GM18526 (cell line): ENCODE measurements around the gene CHI3L2.

Experiments
- POLR2A ChIP-seq: IDR thresholded peaks from 3 replicates; pipeline ENCODE4 v1.6.1; 2011; ENCODE audit not compliant: insufficient read length; ENCODE audit errors: extremely low read depth

The CHI3L2 gene

GRCh38 chr1:111283838-111284237 is 56.3 kb downstream of the CHI3L2 start:
- no peak for TF ChIP-seq POLR2A

GRCh38 chr1:111285879-111286278 is 58.4 kb downstream of the CHI3L2 start:
- TF ChIP-seq POLR2A, result no peak

GRCh38 chr1:111286912-111287311 is 59.4 kb downstream of the CHI3L2 start:
- no peak for TF ChIP-seq POLR2A

GRCh38 chr1:111289371-111289770 is 61.9 kb downstream of the CHI3L2 start:
- TF ChIP-seq POLR2A, result no peak

DNA sequence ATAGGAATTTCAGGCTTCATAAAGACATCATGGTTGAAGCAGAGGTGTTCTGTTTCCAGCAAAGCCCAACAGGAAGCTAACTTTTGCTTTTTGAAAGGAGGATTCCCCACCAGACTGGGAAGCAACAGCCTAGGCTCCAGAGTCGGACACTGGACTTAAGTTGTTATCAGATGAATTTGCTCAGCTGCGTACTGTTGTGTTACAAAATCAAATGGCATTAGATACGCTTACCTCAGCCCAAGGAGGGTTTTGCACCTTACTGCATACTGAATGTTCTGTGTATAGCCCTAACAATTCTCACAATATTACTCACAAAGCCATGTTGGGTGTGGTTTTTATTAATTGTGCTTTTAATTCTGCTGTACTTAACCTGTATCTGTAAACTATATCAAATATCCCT is 62.6 kb downstream of the CHI3L2 start:
- TF ChIP-seq POLR2A, result no peak

- TF ChIP-seq POLR2A, result no peak
Measured at GRCh38 chr1:111290630-111291029, 63.1 kb downstream of the CHI3L2 start, which contains the start of gene CHIA. TSS of gene CHIA (plus strand) at chr1:111290851. CDS start at chr1:111310468, 19,617 bp downstream.
